Frontal cortex (tissue), 4 donors: ENCODE measurements around the gene UGT2B10. TPM values are rescaled to one million over a fixed set of nuclear protein-coding genes. Genes with fewer than 3 reads are reported as not detected.
"Not testable (repeated sequence)": the region's sequence is repeated elsewhere in the genome, so short reads cannot be mapped to it uniquely, and the experiment has no call there.

Experiments
- DNase-seq, 2 donors: peaks; one replicate each; pipeline ENCODE4 v3.0.0; 2012; ENCODE audit warnings: low spot score in 2 of 2
- FAIRE-seq: peaks from 2 replicates; lab custom pipeline; 2012; peaks lifted over from hg19 to GRCh38; lab: Jason Lieb, UNC
- total RNA-seq: library from RNA; depleted of rRNA; stranded (reverse); fragments of >200 nt; gene quantifications from one replicate; pipeline ENCODE4 v1.2.3, GENCODE V29; 2014
- donor health status: control.
- donor health status: control.
- donor health status: control.

Gene UGT2B10
- not detected for total RNA-seq

DNA sequence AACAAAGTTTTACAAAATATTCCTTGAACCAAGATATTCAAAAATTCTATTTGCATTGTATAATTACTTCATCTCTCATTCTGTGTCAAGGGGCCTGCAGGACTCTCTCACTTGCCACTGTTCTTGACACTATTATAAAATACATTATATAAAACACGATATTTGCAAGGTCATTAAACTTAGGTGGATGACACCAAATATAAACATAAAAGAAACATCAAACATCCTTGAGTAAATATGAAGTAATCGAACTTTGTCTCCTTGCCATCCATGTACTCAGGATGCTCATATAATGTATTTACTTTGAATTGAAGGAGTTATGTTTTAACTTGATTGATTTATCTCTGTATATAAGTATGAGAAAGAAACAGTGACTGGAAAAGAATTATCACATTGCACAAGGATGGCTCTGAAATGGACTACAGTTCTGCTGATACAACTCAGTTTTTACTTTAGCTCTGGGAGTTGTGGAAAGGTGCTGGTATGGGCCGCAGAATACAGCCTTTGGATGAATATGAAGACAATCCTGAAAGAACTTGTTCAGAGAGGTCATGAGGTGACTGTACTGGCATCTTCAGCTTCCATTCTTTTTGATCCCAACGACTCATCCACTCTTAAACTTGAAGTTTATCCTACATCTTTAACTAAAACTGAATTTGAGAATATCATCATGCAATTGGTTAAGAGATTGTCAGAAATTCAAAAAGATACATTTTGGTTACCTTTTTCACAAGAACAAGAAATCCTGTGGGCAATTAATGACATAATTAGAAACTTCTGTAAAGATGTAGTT is at the start of gene UGT2B10:
Gene UGT2B10 (plus strand): TSS at position 378 of the 793 bp plus-strand sequence. CDS start 26 bp downstream, at position 404.
- not testable (repeated sequence) for FAIRE-seq, DNase-seq

- FAIRE-seq, DNase-seq: not testable (repeated sequence)
Measured at GRCh38 chr4:68771836-68772235, 44.0 kb upstream of the UGT2B10 start.

GRCh38 chr4:68773699-68774098 is 42.1 kb upstream of the UGT2B10 start:
- DNase-seq (no peak), FAIRE-seq (no peak)

GRCh38 chr4:68780232-68780631 is 35.6 kb upstream of the UGT2B10 start:
- FAIRE-seq (peak; percentile 90), DNase-seq (no peak)

GRCh38 chr4:68797048-68797447 is 18.7 kb upstream of the UGT2B10 start:
- FAIRE-seq (no peak), DNase-seq (no peak)

GRCh38 chr4:68797618-68798017 is 18.2 kb upstream of the UGT2B10 start:
- DNase-seq (no peak), FAIRE-seq (no peak)

GRCh38 chr4:68803013-68803412 is 12.8 kb upstream of the UGT2B10 start:
- no peak for FAIRE-seq
- DNase-seq, result no peak

DNA sequence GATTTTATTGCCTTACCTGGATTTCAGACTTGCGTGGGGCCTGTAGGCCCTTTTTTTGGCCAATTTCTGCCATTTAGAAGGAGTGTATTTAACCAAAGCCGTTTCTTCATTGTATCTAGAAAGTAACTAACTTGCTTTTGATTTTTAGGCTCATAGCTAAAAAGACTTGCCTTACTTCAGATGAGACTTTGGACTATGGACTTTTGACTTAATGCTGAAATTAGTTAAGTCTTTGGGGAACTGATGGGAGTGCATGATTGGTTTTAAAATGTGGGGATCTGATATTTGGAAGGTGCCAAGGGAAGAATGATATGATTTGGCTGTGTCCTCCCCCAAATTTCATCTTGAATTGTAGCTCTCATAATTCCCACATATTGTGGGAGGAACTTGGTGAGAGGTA is 7.7 kb upstream of the UGT2B10 start:
- FAIRE-seq, result no peak
- DNase-seq, result no peak

- DNase-seq, result no peak
- no peak for FAIRE-seq
Measured at GRCh38 chr4:68810919-68811318, 4.9 kb upstream of the UGT2B10 start.

GRCh38 chr4:68816410-68817265 is 844 bp downstream of the UGT2B10 start:
- not testable (repeated sequence) for FAIRE-seq, DNase-seq

- no peak for FAIRE-seq
- DNase-seq, result no peak
Measured at GRCh38 chr4:68817386-68817785, 1.6 kb downstream of the UGT2B10 start.

- not testable (repeated sequence) for FAIRE-seq, DNase-seq
Measured at GRCh38 chr4:68818030-68818462, 2.3 kb downstream of the UGT2B10 start.

DNA sequence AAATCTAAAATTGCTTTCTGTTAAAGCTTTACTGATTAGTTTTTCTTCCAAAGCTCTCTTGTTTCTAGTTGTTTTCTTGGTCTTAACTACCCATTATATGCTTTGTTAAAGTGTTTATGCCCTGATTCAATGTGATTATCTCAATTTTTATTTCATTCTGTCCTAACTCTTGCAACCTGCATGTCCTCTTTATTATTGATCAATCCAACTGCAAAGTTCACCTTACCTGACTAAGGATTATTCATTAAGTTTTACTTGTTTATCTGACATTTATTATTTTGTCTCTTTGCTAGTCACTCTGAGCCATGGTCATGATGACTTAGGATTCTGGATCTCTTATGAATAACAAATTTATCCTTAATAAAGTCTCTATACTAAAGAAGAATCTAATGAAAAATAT is 15.8 kb downstream of the UGT2B10 start:
- DNase-seq, result no peak
- FAIRE-seq, result no peak

- FAIRE-seq (no peak), DNase-seq (no peak)
Measured at GRCh38 chr4:68850293-68850692, 34.5 kb downstream of the UGT2B10 start.

GRCh38 chr4:68855771-68856170 is 40.0 kb downstream of the UGT2B10 start:
- DNase-seq (no peak), FAIRE-seq (no peak)

GRCh38 chr4:68858039-68858438 is 42.2 kb downstream of the UGT2B10 start:
- DNase-seq (no peak), FAIRE-seq (no peak)

DNA sequence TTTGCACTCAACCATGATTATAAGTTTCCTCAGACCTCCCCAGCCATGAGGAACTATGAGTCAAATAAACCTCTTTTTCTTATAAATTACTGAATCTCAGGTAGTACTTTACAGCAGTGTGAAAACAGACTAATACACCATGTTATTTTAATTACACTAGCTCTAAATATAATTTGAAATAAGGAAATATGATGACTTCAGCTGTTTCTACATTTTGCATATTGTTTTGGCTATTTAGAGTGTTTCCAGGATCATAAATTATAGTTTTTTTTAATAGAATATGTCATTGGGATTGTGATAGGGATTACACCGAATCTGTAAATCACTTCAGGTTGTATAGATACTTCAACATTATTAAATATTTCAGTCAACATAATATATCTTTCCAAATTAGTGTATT is 43.9 kb downstream of the UGT2B10 start:
- FAIRE-seq (no peak), DNase-seq (no peak)

- FAIRE-seq (no peak), DNase-seq (no peak)
Measured at GRCh38 chr4:68861057-68861456, 45.3 kb downstream of the UGT2B10 start.

DNA sequence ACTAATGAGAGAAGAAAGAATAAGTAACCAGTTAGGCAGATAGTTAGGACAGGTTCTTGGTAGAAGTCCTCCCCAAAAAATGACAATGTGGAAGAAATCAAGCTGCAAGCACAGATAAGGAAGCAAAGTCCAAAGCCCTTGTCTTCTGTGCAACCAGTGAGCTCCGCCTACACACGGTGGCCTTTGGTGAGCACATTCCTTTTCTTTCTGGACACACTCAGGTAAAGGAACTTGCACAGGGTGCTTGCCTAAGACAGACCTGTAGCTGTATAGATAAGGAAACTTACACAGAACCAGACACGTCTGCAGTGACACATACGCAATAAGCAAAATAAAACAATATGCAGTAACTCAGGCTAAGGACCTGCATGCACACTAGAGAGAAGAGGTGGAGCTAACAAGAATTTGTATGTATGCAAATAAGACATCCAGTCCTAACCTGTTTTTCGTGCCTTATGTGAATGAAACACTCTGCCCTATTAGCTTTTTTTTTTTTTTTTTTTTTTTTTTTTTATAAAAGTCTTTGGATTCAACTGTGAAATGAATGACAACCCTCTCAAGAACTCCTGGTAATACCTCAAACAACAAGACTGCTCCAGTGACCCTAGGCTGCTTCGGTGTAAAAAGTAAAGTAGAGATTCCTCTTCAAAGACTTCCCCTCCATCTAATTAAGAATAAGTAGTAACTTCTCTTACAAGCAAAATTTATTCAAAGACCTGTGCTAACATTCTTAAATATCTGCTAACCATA is 48.8 kb downstream of the UGT2B10 start:
- FAIRE-seq (no peak), DNase-seq (no peak)

GRCh38 chr4:68865188-68865638 is 49.4 kb downstream of the UGT2B10 start:
- FAIRE-seq (no peak), DNase-seq (no peak)
